Stimulated activated CD4-positive, alpha-beta T cell treated with anti-CD3 and anti-CD28 coated beads, Interleukin-12 subunit alpha, Interleukin-12 subunit beta, amount 100 ng/mL, for 48 hours (primary cell): ENCODE data around the gene PDCD6IP.
"Not testable (repeated sequence)": the region's sequence is repeated elsewhere in the genome, so short reads cannot be mapped to it uniquely, and the experiment has no call there.

ENCODE experiments used
- DNase-seq, 3 donors: peaks; one replicate each; pipeline ENCODE4 v3.0.0-alpha.2; 2020; ENCODE audit warnings: low read depth in 2 of 3, low spot score in 1 of 3

The PDCD6IP gene

DNA sequence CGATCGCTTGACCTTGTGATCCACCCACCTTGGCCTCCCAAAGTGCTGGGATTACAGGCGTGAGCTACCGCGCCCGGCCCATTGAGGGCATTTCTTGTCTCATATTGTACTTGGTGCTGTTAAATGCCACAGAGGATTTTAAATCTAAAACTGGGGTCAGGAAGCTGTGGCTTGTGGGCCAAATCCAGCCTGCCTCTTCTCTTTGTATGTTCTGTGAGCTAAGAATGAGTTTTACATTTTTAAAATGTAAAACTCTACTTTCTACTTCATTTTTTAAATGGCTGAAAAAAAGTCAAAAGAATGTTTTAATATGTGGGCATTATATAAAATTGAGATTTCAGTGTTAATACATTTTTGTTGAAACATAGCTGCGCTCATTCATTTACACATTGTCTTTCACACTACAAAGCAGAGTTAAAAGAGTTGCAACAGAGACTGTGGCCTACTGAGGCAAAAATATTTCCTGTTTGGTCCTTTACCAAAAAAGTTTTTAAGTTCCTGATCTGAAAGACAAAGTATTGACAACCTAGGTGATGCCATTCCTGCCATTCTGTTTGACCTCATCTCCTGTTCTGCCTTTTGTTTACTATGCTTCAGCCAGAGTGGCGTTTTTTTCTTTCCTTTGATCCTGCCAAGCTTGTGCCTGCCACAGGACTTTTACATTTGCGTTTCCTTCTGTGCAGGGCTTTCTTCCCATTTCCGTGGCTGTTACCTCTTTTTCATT lies 50.4 kb downstream of the PDCD6IP start:
- no peak for DNase-seq

DNA sequence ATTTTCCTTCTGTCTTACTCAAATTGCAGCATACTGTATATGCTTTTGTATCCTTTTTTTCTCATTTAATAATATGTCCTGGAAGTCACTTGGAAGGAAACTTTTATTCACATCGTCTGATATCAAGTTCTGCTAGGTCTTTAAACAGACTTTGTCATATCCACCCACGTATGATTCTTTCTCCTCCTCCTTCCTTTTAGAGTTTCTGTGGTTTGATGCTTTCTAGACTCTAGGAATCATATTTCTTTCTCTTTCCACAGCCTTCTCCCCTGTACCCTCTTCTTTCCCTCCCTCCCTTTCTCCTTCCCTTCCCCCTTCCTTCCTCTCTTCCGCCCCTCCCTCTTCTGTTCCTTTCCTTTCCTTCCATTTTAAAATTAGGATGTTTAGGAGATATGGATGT lies 52.2 kb downstream of the PDCD6IP start:
- not testable (repeated sequence) for DNase-seq

DNA sequence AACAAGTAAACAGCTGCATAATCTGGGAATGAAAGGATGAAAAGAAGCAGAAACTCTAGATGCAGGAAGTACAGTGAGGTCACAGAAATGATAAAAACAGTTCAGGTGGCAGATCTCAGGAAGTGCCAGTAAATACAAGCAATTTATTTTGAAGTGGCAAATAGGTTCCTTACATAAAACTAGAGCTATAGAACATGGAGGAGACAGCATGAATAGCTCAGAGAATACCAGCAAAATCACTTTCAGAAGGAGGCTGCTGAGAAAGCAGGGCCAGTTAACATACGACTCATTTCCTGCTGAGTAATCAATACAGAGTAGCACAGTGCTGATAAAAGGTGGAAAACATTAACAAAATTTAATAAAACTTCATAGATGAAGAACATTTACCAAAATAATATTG lies 57.0 kb downstream of the PDCD6IP start:
- not testable (repeated sequence) for DNase-seq

DNA sequence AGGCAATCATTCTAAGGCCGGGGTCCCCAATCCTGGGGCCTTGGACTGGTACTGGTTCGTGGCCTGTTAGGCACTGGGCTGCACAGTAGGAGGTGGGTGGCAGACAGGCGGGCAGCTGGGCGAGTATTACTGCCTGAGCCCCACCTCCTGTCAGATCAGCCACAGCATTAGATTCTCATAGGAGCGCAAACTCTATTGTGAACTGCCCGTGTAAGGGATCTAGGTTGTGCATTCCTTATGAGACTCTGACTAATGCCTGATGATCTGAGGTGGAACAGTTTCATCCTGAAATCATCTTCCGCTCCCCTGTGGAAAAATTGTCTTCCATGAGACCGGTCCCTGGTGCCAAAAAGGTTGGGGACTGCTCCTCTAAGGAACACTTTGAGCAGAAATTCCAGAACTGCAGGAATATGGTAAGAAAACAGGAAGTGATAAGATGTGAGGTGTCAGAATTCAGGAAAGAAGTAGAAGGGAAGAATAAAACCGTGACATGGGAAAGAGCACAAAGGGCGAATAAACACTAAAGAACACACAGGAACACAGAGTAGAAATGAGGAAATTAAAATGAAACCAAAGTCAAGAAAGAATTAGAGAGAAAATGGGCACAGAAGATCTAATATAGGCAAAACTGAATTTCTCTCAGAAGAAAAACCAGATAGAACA lies 57.6 kb downstream of the PDCD6IP start:
- DNase-seq = no peak

DNA sequence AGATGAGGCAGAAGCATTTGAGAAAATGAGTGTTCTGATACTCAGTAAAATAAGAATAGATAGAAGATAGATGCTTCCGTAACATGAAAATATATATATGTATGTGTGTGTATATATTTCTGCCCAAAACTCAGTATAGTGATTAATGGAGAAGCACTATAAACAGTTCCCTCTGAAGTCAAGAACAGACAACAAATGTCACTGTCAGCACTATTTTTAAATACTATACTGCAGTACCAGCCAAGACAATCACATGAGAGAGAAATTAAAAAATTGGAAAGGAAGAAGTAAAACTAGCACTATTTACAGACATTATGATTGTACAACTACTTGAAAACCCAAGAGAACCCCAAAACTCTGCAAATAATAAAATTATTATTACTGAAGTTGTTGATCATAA lies 59.3 kb downstream of the PDCD6IP start:
- DNase-seq = not testable (repeated sequence)

DNA sequence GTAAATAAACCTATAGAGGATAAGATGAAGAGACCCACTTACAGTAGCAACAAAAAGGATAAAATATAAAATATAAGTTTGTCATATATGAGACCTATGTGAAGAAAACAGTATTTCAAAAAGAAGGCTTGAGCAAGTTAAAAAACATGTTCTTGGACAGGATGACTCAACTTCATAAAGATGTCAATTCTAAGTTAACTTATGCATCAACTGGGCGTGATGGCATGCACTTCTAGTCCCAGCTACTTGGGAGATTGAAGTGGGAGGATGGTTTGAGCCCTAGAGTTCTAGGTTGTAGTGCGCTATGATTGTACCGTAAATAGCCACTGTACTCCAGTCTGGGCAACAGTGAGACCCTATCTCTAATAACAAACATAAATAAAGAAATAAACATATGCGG lies 59.7 kb downstream of the PDCD6IP start:
- DNase-seq = no peak

DNA sequence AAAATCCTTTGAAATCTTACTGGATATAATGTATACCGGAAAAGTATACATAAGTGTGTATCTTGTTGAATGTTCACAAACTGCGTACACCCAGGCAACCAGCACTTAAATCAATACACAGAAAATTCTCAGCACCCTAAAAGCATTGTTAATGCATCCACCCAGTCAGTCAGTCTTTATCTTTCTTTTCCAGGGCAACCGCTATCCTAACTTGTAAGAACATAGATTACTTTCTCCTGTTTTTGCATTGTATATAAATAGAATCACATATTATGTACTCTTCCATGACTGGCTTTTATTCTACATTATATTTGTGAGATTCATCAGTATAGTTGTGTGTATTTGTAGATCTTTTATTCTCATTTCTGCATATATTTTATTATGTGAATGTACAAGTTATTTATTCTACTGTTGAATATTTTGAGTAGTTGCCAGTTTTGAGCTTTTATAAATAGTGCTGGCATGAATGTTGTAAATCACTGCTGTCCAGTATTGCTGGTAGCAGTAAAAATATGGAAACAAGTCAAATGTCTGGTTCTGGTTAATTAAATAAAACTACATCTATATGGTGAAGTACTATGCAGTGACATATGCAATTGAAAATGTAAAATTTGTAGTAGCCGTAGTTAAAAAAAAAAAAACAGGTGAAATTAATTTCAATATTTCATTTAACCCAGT lies 62.1 kb downstream of the PDCD6IP start:
- no peak for DNase-seq

DNA sequence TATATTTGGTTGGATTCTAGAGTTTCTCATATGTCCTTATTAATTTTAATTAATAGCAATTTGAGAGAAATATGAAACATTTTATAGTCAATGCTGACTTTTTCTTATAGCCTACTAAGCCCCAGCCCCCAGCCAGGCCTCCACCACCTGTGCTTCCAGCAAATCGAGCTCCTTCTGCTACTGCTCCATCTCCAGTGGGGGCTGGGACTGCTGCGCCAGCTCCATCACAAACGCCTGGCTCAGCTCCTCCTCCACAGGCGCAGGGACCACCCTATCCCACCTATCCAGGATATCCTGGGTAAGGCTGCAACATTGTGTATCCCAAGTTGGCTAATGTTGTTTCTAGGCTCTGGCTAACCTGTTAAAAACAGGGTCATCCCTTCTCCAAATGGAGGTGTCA lies 66.7 kb downstream of the PDCD6IP start:
- DNase-seq = no peak

DNA sequence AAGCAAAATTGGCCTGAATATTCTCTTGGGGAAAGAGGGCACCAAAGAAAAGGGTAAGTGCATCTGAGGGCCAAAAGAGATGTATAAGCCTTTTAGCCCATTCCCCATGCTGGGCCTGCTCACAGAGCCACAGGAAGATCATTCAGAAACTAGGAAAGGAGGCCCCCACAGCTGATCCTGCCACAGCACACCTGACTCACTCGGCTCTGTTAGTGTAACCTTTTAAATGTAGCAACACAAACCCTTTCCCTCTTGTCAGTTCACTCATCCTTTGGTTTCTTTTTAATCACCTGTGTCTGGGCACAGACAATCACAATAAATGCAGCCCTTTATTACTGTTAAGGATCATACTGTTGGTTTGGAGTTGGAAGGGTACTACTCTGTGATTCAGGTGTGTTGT lies 69.9 kb downstream of the PDCD6IP start:
- no peak for DNase-seq

DNA sequence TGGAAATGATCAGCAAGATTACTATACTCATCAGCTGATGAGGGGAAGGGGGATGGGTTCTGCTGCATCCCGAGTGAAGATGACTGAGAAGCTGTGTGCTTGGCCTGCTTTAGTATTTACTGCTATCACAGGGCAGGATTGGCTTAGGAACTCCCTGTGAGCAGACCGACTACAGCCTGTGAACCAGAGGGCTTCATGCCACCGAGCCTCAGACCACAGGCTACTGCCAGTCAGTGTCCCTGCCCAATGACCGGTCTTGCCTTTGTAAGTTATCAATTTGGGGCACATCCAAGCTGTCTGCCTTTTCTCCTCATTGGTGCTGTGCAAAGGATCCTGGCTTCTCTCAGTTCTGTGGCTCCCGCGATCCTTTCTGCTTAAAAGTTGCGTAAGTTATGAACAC lies 71.5 kb downstream of the PDCD6IP start:
- no peak for DNase-seq

DNA sequence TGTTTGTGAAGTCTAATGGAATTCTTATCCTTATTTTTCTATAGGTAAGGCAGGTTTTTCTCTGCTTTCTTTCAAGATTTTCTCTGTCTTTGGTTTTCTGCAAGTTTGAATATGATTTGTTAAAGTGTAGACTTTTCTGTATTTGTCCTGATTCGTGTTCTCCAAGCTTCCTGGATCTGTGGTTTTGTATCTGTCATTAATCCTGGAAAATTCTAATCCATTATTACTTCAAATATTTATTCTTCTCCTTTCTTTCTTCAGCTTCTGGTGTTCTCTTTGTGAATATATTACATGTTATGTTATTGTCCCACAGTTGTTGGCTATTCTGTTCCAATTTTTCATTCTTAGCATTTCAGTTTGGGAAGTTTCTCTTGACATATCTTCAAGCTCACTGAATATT lies 76.4 kb downstream of the PDCD6IP start:
- DNase-seq = no peak

DNA sequence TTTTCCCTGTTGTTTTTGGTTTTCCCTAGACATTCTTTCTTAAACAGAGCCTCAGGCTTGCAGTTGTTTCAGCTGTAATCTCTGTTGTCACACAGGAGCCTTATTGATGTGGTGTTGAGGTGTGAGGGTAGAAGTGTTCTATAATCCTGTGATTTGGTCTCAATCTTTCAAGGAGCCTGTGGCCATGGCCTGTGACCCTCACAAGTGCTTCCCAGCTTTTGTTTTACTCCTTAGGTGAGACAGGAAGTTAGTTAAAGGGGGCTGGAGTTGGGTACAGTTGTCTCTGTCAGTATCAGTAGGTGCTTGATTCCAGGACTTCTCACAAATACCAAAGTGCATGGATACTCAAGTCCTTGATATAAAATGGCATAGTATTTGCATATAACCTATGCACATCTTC lies 77.2 kb downstream of the PDCD6IP start:
- DNase-seq = no peak

DNA sequence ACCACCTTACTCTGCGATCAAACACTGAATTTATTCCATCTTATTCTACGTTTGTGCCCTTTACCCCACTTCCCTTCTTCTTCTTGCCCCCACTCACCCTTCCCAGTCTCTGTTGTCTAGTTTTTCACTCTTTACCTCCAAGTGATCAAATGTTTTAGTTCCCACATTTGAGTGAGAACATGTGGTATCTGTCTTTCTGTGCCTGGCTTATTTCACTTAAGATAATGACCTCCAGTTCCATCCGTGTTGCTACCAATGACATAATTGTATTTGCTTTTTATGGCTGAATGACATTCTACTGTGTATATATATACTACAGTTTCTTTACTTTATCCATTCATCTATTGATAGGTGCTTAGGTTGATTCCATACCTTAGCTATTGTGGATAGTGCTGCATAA lies 78.8 kb downstream of the PDCD6IP start:
- DNase-seq = no peak

DNA sequence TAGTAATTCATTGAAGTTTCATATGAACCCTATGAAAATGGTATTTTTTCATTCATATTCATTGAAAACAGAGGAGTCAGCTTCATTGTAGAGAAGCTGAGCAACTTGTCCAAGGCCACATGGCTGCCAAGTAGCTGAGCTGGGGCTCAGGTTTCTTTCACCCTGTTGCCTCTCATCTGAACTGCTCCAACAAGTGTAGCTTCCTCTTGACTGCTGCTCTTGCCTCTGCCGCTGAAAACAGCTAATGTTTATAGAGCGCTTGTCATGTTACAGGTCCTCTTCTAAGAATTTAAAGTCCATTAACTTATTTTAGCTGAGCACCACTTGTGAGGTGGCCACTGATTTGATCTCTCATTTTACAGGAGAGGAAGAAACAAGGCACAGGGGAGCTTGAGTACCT lies 81.1 kb downstream of the PDCD6IP start:
- DNase-seq = no peak

DNA sequence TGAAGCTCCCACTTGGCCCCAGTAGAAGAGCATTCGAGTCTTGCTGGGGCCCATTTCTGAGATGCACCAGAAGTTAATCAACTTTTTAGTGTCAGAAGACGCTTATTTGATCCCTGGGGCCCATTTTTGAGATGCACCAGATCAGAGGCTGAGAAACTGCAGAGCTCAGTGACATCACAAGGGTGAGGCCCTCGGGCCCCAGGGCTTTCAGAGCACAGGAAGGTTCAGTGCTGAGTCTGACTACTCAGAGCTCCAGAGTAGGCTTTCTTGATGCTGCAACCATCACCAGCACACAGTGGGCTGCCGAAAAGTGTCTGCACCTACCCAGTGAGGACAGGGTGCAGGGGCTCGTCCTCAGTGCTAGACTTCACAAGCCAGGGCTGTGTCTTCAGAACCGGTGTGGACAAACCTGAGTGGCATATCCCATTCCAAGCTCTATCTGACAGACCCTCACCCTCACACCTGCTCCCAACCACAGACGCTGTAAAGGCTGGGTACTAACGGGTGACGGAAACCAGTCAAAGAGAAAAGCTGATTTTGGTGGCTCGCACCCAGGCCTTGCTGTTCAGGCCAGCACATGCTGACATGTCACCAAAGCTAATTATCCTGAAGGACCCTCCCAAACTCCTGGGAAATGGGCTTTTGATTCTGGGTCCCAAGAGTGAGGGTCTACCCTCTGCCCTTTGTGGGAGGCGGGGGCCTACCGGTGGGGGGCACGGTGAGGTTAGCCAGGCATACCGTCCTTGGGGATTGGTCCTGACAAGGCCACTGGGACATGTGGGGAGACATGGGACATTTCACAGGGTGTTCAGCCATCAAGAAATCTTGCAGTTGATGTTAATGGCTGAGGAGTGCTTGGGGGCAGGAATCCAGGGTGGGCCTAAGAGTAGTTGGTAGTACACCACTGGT lies 83.0 kb downstream of the PDCD6IP start:
- no peak for DNase-seq

DNA sequence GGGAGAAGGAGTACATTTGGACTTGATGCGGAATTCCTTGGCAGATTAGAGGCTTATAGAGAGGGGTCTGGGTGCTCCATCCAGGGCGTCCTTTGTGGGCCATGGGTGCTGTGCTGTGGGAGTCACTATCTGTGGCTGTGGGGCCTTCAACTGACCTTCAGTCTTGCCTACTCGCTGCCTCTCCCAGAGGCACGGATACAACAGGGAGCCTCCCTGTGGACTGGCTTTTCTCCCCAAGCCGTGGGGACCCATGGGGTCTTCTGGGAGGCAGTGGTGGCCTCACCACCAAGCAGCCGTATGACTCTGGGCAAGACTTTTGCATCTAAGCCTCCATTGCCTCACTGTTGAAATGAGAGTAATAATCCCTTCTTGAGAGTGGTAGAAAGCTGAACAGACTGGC lies 83.9 kb downstream of the PDCD6IP start:
- no peak for DNase-seq

DNA sequence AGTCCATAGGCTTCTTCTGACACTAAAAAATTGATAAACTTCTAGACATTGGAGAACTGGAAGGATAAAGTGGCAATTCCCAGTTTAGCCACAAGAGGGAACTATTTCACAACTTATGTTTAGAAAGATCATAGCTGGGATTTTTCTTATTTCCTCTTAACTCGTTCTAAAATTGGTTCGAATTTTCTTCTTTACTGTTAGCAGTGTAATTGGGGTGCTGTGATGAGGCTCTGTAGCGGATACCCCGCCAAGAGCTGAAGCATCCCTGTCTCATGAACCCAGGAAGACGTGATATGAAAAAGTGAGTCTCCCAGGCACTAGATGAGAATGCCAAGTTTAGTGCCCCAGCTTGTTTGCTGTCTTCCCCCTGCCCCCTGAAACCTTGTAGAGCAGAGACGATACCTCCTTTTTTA lies 85.1 kb downstream of the PDCD6IP start:
- DNase-seq = peak in 1 of 3 donors; percentile 64

DNA sequence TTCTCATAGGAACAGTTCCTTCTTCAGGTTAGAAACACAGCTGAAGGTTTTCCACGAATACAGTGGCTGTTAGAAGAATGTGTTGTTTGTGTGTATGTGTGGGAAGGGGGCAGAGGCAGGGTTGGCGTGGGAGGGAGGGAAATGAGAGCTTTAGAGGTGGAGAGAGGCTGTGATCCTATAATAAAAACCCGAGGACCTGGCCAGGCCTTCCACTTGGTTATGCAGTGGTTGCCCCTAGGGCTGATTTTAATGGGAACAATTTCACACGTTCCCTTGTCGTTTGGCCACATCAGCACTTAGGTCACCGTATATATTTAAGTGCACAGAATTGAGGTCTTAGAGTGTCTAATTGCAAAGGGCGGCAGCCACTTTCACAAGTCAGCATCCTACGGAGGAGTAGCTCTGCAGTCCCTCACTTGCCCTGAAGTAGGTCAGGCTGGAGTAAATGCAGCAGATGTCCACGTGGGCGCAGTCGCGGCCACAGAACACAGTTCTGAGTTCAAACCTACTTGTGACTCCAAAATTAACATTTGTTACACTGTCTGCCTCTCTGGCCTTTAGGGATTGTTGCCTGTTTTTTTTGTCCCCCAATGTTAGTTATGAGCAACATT lies 85.6 kb downstream of the PDCD6IP start:
- no peak for DNase-seq

DNA sequence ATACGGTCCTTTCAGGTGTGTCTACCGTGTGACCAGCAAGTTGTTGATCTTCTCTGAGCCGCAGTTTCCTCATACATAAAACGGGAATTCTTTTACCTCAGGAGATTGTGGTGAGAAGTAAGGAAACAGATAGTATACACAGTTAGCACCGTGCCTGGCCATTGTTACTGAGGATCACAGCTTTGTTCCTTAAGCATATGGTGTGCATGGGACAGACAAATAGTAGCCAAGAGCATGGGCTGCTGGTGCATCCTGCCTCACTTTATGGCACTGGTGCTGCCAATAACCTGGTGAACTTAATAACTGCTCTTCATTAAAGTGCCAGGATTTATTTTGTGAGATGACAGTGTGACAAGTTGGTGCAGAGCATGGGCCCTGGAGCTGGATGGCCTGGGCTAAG lies 86.3 kb downstream of the PDCD6IP start:
- no peak for DNase-seq

DNA sequence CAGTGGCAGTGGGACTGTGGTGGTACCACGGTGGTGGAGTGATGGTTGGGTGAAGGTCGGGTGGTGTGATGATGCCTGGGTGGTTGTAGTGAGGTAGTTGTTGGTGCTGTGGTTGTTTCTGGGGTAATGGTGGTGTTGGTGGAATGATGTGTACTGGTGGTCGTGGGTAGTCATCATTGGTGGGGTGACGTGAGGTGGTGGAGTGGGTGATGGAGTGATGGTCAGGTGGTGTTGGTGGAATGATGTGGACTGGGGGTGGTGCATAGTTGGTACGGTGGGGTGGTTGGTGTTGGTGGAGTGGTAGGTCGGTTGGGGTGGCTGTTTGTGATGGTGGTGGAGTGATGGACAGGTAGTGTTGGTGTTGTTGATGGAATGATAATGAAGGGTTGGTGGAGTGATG lies 87.1 kb downstream of the PDCD6IP start:
- no peak for DNase-seq

DNA sequence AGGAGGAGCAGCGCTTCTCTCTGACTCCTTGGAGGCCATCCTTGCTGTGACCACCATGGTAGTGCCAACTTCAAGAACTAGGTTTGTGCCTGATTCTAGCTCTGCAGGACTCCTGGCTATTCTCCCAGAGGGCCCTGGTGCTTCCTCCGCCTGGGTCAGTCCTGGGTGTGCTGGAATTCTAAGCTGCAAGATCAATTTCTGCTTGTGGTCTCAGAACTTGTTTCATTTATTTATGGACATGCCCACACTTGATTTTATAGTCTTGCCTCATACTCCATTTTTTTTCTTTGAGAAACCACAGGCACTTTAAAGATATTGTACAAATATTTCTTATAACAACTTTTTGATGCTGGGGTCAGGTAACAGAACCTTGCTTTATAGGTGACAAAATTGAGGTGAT lies 87.6 kb downstream of the PDCD6IP start:
- no peak for DNase-seq
